ENCODE data around the gene GNAT2. TPM values are rescaled to one million over a fixed set of nuclear protein-coding genes. Genes with fewer than 3 reads are reported as not detected.
A peak's percentile ranks its signal among the peaks of the same experiment; 100 is the strongest.

Gene GNAT2
- total RNA-seq, 4 donors from 2014 or later, result not detected

DNA sequence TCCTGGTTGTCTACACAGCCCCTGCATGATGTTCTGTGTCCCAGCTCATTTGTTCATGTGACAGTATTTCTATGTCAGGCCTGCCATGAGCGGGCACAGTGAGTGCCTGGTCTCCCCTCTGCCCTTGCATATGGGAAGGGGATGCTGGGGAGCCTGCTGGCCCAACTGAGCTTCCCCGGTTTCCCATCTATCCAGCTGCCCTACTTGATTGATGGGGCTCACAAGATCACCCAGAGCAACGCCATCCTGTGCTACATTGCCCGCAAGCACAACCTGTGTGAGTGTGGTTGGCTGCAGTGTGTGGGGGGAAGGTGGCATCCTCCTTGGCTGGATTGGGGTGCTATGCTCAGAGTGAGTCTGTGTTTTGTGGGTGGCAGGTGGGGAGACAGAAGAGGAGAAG, 38.0 kb upstream of the GNAT2 start:
- TF ChIP-seq CTCF (IDR thresholded peaks at IDR 0.05), result no peak
- TF ChIP-seq POLR2A (IDR thresholded peaks at IDR 0.05), result no peak
- 84 to 87% methylated on average over 4 of the region's 4 CpGs for WGBS, 2 donors
- intact Hi-C loops (cut with DNase I; ENCODE audit: low total_unique reads), result no loop called here

GRCh38 chr1:109655615-109656519, 36.5 kb upstream of the GNAT2 start, which contains the start of gene GSTM4:
Gene GSTM4 (plus strand): TSS chr1:109656099. CDS start chr1:109656390, 291 bp downstream.
- intact Hi-C loops (cut with DNase I; ENCODE audit: low total_unique reads), result no loop called here

More for the DNA sequence above, 38.0 kb upstream of the GNAT2 start:
- peak; percentile 10 to 60 for DNase-seq (ENCODE audit: low spot score in 2 of 2)
- no peak overlapping the region for H3K4me3 ChIP-seq (ENCODE audit: low read depth, poor library complexity, severe bottlenecking)

DNA sequence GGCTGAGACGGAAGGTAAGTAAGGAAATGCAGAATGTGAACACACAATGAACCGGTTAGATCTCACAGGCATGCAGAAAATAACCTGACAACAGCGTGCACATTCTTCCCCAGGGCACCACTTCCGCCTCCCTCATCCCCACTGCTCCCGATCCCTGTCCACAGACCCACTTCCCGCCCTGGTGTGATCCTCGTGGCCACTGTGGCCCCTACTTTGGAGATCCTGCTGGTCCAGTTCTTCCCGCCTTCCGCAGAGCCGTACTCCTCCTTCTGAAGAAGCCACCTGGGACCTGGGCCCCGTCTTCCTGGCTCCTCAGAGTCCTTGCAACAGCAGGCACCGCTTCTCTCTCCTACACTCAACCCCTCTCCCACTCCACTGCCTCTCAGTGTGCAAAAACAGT, 35.1 kb upstream of the GNAT2 start:
- no peak overlapping the region for H3K4me3 ChIP-seq (ENCODE audit: low read depth, poor library complexity, severe bottlenecking)
- TF ChIP-seq POLR2A (IDR thresholded peaks at IDR 0.05) (no peak), CTCF (IDR thresholded peaks at IDR 0.05) (no peak)
- peak; percentile 11 to 80 for DNase-seq (ENCODE audit: low spot score in 2 of 2)
- WGBS, 2 donors, result 89 to 93% methylated on average over 12 of the region's 12 CpGs
- intact Hi-C loops (cut with DNase I; ENCODE audit: low total_unique reads), result no loop called here

More at GRCh38 chr1:109655615-109656519, 36.5 kb upstream of the GNAT2 start, which contains the start of gene GSTM4:
- 2% methylated on average over 25 to 42 of the region's 54 CpGs for WGBS, 2 donors
- peak; percentile 72 to 96 for DNase-seq (ENCODE audit: low spot score in 2 of 2)
- TF ChIP-seq CTCF (IDR thresholded peaks at IDR 0.05) (no peak), POLR2A (IDR thresholded peaks at IDR 0.05) (no peak)
- peak within 1 kb of the TSS; percentile 63 for H3K4me3 ChIP-seq (ENCODE audit: low read depth, poor library complexity, severe bottlenecking)

DNA sequence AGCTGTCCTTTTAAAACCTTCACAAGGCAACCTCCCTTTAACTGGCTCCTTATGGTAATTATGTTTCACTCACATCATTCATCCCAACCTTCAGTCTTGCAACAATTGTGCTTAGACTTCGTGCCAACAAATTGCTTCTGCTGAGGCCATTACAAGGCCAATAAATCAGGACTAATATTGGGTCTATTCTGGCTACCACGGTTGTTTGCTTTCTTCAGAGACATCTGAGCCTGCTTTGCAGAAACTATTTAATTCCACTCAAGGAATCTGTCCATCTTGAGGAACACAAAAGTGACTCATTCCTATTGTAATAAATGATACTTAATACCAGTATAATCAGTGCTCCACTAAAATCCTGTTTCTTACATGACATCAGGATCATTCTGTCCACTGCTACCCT, 33.9 kb upstream of the GNAT2 start:
- no peak for DNase-seq (ENCODE audit: low spot score in 2 of 2)
- WGBS, 2 donors, result 48 to 57% methylated on average over 2 of the region's 2 CpGs
- intact Hi-C loops (cut with DNase I; ENCODE audit: low total_unique reads), result no loop called here
- no peak overlapping the region for H3K4me3 ChIP-seq (ENCODE audit: low read depth, poor library complexity, severe bottlenecking)
- TF ChIP-seq CTCF (IDR thresholded peaks at IDR 0.05) (no peak), POLR2A (IDR thresholded peaks at IDR 0.05) (no peak)

DNA sequence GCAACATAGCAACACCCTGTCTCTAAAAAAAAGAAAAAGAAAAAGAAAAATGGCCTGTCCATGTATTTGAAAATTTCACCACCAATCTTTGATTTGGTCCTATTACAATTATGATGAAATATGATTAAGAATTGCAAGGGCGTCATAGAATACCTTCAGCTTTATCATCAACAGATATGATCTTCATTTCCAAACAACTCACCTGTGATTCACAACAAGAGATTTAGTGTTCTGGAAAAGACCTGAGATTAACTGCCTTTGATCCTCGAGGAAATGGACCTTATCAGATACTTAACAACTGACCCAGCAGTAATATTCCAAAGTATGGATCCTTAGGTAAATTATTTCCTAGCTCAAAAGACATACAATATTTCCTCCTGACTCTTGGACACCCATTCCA, 33.0 kb upstream of the GNAT2 start:
- TF ChIP-seq POLR2A (IDR thresholded peaks at IDR 0.05) (no peak), CTCF (IDR thresholded peaks at IDR 0.05) (no peak)
- no peak overlapping the region for H3K4me3 ChIP-seq (ENCODE audit: low read depth, poor library complexity, severe bottlenecking)
- no peak for DNase-seq (ENCODE audit: low spot score in 2 of 2)
- 65 to 77% methylated on average over 2 of the region's 2 CpGs for WGBS, 2 donors
- intact Hi-C loops (cut with DNase I; ENCODE audit: low total_unique reads), result no loop called here

Data from lower leg skin (tissue), 4 donors.